AG09319 (cell line): Measurements from ENCODE around the gene IFNA6.

Source experiments
- DNase-seq: peaks from one replicate; pipeline ENCODE4 v3.0.0-alpha.2; 2010; ENCODE audit warnings: low read depth; ENCODE audit errors: extremely low read depth
- TF ChIP-seq, protein P1 (sequence below): IDR thresholded peaks from 2 replicates; pipeline ENCODE4 v1.5.1; 2011; ENCODE audit warnings: low read depth, mild to moderate bottlenecking, inconsistent platforms, low read length, moderate library complexity

Gene IFNA6

DNA sequence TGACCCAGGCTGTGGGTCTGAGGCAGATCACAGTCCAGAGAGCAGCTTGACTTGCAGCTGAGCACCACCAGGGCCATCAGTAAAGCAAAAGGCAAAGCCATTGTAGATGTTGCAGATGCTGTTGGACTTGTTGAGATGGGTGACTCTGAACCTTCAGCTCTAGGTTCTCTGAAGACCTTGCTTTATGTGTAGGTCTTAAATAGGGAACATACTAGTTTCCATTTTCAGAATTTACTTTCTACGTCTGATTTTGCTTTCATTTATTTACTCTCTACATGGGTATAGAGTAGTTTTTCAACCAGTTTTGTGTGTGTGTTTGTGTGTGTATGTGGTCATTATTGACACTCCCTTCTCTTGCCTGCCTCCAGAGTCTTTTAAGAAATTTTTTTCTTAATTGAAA, at the start of gene IFNA6:
Gene IFNA6 (minus strand): TSS at position 101 of the 400 bp plus-strand sequence. CDS start 0 bp downstream, at position 101.
- TF ChIP-seq, protein P1, sequence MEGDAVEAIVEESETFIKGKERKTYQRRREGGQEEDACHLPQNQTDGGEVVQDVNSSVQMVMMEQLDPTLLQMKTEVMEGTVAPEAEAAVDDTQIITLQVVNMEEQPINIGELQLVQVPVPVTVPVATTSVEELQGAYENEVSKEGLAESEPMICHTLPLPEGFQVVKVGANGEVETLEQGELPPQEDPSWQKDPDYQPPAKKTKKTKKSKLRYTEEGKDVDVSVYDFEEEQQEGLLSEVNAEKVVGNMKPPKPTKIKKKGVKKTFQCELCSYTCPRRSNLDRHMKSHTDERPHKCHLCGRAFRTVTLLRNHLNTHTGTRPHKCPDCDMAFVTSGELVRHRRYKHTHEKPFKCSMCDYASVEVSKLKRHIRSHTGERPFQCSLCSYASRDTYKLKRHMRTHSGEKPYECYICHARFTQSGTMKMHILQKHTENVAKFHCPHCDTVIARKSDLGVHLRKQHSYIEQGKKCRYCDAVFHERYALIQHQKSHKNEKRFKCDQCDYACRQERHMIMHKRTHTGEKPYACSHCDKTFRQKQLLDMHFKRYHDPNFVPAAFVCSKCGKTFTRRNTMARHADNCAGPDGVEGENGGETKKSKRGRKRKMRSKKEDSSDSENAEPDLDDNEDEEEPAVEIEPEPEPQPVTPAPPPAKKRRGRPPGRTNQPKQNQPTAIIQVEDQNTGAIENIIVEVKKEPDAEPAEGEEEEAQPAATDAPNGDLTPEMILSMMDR, result no peak

DNA sequence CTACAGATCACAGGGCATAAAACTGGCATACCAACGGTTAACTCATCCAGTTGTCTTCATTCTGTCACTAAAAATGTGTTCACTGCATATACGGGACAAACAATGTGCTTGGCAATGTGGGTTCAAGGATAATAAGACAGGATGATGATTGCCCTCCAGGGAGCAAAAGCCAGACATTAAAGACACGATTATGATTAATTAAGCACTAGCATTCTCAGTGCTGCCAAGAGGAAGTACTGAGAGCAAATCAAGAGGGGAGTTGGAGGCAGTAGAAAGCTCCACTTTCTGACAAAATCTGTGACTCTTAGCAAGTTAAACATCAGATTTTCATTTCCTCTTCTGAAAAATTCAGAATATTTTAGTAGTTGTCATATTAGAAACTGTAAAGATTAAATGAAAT, 49.3 kb upstream of the IFNA6 start:
- TF ChIP-seq, protein P1, result no peak
- no peak for DNase-seq

More for the DNA sequence above, at the start of gene IFNA6:
- no peak for DNase-seq

DNA sequence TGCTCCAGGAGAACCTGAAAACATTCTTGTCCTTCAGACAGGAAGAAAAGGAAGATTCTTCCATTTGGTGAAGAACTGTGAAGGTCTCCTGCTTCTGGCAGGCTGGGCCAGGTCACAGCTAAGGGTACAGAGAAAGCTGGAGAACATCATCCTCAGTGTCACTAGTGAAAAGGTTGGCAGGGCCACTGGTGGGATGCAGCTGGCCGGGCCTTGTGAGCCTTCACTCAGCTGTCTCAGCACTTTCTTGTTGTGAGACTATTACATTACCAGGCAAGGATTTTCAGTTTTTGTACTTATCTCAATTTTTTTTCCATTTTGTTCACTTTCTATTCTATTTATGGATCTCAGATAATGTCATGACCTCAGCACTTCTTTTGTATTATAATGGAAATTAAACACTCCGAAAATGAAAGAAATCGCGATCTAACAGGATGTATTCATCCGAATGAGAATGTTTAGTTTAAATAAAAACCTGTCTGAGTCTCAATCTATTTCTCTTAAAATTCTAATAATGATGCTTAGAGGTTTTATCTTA, 48.3 kb upstream of the IFNA6 start:
- TF ChIP-seq, protein P1, result no peak
- DNase-seq, result no peak

DNA sequence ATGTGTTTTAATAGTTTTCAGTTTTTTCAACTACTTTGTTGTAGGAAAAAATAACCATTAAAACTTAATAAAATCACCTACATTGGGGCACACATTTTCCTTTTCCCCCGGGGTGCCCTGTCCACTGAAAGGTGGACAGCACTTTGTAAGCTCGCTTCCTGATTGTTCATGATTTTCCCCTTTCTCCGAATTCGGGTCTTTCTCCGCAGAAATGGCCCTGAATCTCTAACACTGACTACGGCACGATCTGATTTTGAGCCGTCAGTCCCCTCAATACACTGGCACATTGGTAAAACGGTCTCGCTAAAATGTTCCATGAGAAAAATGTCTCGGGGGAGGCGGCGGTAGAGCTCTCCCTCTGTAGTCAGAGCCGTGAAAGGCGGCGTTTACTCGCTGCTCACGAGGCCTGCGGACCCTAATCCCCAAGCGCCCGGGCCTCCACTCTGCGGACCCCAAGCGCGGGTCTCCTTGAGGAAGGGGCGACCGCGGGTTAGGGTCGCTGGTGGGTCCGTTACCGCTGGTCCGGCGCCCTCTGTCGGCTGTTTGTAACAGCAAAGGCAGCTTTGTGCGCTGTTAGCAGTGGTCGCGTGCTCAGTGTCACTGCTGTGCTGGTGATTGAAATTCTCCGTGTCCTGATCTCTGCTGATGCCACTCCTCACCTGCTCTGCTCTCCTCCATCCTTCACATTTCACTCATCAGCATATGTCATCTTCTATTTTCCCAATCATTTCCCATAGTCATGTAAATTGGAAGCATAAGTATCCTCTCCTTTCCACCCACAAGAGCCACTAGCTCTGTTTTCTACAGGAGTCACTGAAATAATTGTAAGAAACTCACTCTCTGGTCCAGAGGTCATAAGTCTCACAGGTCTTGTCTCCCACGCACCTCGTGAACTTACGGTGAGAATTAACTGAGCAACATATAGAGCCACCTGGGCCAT, 45.4 kb upstream of the IFNA6 start:
- TF ChIP-seq, protein P1, result peak; percentile 89
- no peak for DNase-seq

DNA sequence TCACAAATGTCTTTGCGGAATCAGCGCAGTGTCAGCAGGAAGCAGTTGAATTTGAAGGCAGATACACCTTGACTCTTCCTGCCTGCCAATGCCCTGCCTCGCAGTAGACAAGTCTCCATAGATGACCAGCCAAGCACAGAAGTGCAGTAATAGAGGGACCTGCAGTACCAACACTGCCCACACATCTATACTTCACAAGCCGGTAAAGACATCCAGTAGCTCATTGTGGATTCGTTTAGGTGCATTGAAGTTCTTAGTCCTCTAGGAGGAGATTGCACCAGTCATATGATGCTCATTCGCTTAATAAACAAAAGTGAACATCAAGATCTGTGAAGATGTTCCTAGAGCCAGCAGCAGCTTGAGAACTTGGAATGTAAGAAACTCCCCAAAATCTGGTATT, 41.6 kb upstream of the IFNA6 start:
- no peak for DNase-seq
- TF ChIP-seq, protein P1, result no peak; the same call in 1 of the 2 replicates

DNA sequence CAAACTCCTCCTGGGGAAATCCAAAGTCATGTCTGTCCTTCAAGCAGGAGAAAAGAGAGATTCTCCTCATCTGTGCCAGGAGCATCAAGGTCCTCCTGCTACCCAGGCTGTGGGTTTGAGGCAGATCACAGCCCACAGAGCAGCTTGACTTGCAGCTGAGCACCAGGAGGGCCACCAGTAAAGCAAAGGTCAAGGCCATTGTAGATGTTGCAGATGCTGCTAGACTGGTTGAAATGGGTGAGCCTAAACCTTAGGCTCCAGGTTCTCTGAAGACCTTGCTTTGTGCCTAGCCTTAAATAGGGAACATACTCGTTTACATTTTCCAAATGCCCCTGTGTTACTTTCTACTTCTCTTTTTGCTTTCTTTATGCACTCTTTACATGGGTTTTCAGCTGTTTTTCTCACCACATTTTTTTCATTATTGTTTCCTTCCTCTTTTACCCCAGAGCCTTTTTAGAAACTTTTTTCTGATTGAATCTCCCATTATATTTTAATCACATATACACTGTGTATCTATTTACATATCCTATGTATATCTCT, 34.5 kb upstream of the IFNA6 start, which contains the start of gene IFNA2:
Gene IFNA2 (minus strand): TSS at position 268 of the 540 bp plus-strand sequence. CDS start 69 bp downstream, at position 199.
- no peak for DNase-seq
- TF ChIP-seq, protein P1, result no peak

DNA sequence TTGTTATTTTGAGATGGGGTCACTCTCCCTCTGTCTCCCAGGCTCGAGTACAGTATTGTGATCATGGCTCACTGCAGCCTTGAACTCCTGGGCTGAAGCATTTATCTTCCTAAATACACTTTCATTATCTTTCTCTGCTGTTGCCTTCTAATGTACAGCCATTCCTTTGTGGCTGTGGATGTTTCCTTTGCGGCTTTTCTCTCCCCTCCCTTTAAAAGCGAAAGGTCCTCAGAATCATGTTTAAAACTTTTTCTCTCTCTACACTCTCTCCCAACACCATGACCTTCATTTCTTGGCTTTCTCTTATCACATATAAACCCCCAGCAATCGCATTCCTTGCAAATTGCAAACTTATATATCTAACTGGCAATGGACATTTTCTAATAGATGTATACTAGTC, 32.9 kb upstream of the IFNA6 start:
- no peak for DNase-seq
- TF ChIP-seq, protein P1, result no peak
